HG03280 (cell line): ENCODE results near the gene QRFPR.
"Not testable (repeated sequence)": the region's sequence is repeated elsewhere in the genome, so short reads cannot be mapped to it uniquely, and the experiment has no call there.

Source experiments
- ATAC-seq: cut with Tn5 transposase; IDR thresholded peaks from one replicate; pipeline ENCODE4 v1.9.1; 2021; ENCODE audit warnings: mild to moderate bottlenecking, moderate library complexity; ENCODE audit not compliant: unreplicated experiment

Gene QRFPR

DNA sequence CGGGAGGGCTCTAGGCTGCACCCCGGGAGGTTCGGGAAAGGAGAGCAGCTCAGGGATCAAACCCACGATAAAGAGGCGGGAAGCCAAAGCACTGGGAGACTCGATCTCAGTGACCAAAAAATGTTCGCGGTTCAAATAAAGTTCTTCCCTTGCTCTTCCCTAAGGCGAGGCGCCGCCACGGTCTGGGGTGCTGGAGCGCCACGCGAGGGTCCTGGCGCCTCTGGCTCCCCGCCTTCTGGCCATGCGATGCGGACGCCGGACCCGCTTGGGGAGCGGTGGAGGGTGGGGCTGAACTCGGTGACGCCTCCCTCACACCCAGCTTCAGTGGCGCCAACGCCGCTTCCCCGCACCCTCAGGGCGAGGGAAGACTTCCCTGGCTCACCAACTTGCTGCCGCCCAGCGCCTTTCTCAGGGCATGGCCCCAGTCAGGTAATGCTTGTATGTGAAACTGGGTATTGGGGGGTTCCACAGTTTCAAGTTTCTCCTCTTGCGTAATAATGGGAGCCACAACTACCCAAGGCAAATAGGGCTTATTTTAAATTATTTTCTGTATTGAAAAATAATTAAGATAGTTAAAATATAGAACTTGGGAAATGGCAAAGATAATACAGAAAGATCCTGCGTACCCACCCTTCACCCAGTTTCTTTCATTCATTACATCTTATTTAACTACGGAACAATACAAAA lies at the start of gene QRFPR:
Gene QRFPR, minus strand, starts transcription at position 243 of the 687 bp plus-strand sequence. CDS start 371 bp downstream, outside the sequence.
- ATAC-seq = no peak

DNA sequence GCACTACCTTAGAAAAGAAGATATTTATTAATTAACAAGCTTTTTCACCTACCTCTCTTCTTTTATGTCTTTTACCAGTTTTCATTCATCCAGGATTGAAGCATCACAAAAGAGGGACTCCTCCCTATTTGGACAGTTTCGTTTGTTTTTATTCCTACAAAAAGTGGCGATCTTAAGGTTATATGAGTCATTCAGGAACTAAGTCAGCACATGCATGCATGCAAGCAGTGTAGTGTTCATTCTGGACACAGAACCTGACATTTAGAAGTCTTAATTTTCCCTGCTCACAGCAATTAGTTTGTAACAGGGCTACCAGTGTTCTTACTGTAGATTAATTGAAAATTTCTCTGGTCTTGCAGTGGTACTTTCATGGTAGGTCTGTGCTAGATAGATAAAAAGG lies 47.9 kb upstream of the QRFPR start:
- no peak for ATAC-seq

DNA sequence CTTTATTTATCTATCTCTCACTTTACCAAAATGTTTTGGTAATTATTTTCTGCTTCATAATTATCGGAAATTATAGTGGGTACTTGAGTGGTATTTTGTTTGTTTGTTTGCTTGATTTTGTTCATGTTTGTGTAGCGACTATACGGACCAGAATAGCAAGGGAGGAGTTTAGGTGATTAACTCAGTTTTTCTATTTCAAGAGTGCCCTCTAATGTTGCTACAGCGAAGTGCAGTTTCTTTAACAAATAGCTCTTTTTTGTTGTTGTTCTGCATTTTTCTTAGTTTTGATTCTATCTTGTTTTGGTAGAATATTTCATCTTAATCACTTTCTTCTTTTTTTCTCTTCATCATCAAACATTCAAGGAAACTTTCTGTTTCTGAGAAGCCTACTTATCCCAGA lies 40.8 kb upstream of the QRFPR start:
- no peak for ATAC-seq

DNA sequence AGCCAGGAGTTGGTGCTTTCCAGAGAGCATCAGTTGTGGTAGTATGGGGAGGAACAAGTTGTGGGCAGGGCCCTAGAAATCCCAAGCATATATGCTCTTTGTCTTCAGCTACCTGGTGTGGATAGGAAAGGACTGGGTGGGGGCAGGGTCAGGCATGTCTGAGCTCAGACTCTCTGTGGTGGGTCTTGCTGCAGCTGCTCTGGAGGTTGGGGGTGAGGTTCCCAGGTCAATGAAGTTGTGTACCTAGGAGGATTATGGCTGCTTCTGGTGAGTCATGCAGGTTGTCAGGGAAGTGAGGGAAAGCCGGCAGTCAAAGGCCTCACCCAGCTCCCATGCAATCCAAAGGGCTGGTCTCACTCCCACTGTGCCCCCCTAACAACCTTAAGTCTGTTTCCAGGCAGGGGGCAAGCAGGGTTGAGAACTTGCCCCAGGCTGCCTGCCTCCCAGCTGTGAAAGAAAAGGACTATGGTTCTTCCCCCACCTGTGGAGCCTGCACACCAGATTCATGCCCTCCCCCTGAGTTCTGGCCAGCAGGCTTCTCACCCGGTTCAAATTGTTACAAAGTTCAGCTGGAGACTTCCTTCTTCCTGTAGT lies 30.4 kb upstream of the QRFPR start:
- no peak for ATAC-seq

DNA sequence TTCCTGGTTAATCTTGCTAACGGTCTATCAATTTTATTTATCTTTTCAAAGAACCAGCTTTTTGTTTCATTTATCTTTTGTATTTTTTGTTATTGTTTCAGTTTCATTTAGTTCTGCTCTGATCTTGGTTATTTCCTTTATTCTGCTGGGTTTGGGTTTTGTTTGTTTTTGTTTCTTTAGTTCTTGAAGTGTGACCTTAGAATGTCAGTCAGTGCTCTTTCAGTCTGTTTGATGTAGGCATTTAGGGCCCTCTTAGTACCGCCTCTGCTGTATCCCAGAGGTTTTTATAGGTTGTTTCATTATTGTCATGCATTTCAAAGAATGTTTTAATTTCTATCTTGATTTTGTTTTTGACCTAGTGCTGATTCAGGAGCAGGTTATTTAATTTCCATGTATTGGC lies 27.7 kb upstream of the QRFPR start:
- ATAC-seq = not testable (repeated sequence)

DNA sequence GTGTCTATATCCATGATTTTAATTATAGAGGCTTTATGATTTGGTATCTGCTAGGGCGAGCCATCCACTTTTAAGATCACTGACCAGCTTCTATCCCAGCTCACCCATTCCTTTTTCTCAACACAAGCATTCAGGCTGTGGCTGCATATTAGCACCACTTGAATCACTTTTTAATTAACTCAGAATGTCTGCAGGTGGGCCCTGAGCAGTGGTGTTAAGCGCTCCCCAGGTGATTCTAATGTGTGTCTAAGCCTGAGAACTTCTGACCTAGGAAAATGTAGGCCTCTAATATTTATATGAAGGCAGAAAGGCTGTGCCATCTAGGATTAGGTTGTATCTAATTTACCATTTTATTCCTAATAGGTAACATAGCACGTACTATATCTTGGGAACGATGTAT lies 19.8 kb upstream of the QRFPR start:
- ATAC-seq = no peak

DNA sequence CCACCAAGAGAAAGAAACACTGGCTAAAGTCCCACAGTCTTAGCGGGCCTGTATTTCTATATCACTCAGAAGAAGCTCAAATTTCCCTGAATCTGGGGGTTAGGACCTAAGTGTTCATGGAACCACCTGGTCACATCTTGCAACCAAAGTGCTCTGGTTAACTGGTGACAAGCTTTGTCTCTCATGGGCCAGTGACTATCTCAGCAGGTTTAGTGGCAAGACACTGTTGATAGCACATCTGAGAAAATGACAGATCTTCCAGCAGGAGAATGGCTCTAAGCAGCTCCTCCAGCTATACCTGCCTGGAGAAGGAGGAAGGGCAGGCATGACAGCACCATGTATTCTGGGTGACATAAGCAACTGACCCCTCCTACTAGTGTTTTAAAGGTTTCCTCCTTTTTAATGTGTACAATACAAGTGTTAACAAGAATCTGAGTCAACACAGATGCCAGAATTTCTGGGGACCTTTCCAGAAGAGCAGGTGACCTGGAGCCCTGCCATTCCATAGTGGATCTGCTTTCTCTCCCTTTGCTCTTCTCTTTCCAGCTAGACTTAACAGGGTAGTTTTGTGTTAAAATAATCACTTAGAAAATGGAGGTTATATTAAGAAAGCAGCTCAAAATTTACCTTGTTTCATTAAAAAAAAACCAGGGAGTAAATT lies 17.3 kb upstream of the QRFPR start:
- ATAC-seq = no peak

DNA sequence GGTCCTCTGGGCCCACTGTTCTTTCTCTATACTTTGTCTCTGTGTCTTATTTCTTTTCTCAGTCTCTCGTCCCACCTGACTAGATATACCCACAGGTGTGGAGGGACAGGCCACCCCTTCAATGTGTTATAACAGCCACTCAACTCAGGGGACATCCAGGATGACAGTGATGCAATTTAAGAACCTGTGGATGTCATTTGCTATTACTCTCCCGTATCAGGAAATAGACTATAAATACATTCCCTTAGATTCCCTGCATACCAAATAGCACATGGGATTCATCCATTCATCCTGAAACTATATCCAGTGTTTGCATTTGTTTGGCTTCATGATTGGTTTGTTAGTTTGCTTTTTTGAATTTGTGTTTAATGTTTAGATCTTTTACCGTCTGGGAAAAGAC lies 16.6 kb upstream of the QRFPR start:
- no peak for ATAC-seq

DNA sequence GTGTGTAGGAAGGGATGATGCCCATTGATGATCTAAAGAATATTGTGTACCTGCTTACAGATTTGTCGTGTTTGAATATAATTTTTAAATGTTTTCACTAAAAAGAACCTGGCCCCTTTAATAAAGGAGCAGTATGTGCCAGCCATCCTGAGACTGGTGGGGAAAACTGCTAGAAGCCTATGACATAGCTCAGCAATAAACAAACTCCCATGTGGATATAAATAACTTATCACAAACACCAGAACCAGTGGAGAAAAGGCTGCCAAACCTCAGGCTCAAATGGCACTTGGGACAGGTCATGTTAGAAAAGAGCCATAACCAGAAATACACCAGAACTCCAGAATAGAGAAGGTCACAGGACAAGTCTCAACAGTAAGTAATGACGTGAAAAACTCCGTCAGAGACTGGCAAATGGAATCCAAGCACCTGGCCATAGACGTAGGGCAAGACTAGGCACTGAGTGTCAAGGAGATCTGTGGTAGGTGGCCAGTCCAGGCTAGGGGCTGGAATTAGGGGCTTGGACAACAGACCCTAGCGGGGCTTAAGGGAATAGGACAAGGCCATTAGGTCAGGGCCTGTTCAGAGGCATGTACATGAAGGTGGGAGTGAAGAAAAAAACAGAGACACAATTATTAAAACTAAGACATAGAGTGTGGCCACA lies 11.7 kb upstream of the QRFPR start:
- ATAC-seq = no peak

DNA sequence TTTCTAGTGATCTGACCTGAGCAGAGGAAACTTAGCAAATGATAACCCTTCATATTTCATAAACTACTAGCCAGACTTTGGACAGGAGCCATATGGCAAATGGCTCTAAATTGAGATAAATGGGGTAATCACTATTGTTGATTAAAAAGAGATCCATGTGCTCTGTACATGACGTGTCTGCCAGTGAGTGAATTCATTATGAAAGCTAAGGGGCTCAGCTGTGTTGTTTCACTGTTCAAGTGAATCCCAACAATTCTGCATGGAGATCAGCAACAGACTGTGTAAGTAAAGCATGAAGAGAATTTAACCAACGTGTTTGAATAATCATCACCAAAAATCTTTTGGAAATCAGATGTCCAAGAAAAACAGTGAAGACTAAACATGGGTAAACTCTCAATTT lies 9.5 kb upstream of the QRFPR start:
- no peak for ATAC-seq

DNA sequence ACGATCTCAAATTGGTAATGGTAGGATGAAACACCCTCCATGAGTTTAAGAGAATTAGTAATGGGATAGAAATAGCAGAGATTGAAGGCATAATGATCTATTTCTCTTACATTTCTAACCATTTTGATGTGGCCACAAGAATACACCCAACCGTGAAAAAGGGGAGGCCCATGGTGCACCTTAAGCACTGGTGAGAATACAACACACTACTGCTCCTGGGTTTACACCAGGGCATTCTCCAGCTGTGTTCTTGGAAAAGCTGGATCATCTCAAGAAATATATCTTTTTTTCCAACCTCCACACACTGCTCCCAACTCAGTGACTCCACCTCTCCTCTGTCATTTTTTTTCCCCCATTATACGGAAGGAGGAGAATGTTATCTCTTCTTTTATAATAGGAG lies 1.5 kb downstream of the QRFPR start:
- no peak for ATAC-seq

DNA sequence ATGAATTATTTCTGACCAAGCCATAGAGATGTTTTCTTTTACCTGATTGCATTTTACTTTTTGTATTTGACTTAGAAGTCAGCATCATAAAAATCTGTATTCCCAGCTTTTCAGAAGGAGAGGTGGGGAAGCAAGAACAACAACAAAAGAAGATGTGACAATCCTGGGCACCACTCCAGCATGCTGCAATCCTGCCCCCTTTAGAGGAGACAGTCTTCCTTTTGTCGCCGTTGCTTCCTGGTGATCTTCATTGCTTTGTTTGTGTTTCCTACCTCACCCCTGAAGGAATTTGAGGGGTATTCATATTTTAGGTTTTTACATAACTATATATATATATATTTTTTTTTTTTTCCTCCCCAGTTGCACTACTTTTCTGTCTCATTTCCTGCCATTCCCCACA lies 3.7 kb downstream of the QRFPR start:
- no peak for ATAC-seq

DNA sequence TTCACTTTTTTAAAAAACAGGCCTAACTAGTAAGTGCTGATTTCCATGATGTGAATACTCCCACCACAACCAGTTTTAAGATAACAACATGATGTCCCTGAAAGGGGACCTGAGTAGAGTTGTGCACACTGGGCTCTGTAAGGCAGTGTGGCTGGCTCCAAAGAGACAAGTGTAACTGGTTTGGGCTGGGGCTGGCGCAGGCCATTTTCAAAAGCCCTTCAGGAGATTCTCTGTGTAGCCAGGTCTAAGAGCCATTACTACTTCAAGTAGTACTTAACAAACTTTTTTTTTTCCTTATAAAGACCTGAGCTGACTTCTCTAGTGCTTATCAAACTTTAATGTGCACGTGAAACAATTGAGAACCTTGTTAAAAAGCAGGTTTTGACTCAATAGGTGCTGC lies 4.3 kb downstream of the QRFPR start:
- ATAC-seq = no peak

DNA sequence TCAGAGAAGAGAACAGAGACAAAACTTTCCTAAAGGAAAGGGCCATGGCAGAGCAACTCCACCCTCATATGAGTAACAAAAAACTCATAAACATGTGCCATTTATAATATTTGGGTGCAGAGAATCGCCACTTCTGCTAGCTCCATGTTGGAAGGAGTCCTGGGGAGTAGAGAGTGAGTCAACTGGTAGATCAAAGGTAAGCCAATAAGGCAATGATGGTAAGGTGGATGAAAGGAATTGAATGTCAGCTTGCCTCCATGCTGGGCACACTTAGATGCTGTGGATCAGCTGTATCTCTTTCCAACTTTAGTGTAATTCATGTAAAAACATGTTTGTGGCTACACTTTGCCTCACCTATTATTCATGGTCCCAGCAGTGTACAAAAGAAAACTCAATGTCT lies 4.7 kb downstream of the QRFPR start:
- ATAC-seq = no peak

DNA sequence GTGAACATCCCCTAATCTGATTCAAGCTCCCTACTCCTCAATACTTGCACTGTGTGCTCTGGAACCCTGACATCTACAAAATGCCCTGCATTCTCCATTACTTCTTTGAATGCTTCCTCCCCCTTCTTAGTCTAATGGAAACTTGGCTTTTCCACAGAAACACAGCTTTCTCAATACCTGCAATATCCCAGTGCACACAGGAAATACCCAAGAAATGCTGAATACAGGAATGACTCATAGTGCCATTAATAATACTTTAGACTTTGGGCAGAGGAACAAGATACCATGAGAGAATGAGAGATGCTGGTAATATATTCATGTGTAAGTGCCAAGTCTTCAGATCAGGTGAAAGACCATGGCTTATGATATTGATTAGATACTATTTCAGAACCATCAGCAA lies 5.6 kb downstream of the QRFPR start:
- no peak for ATAC-seq

DNA sequence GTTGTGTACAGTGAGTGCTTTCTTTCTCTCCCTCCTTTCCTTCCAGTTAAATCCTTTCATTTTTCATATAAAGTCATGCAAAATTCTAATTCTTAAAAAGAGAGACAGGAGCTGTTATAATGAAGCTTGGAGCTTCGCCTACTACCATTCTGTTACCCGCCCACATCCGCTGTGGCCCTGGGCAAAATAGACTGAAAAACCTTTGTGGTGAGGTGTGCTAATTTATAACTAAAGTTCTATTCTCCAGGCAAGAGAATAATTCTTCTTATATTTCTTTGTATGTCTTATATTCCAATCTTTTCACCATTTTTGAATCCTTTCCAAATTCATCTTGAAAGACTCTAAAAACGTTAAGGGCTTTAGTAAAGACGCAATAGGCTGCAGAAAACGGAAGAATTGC lies 7.0 kb downstream of the QRFPR start:
- ATAC-seq = no peak

DNA sequence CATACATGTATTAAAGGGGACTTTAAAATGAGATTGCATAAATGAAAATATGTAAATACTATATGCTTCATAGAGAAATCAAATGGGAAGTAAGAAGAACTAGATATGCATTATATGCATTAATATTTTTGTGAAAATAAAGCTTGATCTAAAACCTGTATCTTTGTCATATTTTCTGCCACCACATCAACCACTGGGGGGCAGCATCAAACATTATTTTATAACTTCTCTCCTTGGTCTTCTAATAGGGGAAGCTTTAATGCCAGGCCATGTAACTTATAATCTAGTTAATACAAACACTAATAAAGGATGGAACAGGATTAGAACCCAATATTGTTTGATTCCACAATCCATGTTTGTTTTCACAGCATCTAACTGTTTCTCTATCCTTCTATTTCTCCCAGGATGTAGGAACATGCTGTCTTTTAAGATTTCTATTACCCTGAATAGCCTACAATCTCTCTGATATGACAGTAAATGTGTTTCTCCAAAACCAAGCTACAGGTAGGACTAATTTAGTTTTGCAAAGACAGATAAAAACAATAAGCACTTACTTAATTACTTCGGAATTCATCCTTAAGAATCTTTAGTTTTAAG lies 10.0 kb downstream of the QRFPR start:
- peak; percentile 49 for ATAC-seq

DNA sequence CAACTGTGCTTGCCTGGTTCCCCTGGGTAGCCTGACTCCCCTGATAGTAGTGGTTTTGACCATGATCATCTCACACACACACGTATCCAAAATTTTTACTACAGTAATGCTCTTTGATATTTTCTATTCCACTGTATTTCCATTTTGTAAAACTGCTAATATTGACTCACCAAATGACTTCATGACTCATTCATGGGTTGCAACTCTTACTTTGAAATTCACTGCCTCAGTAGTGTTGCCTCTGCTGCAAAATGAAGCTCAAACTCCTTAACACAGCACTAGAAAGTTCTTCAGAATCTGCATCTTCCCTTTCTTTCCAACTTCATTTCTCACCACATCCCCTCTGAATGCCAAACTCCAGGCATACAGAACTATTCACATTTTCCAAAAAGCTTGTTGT lies 20.3 kb downstream of the QRFPR start:
- no peak for ATAC-seq

DNA sequence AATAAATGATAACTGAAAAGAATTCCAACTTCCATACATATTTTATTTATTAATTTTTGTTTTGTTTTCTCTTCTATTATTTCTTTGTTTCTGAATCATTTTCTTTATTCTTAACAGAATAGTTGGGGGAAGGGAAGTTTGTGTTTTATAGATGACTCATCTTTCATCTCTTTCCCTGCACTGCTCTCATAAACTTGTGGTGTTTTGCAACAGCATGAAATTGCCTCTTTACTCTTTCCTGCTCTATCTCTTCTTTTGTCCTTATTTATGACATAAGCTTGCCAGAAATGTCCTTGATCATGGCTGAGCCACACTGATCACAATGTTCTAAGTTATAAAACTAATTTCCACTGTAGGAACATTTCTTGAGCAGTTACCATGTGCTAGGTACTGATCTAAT lies 22.3 kb downstream of the QRFPR start:
- ATAC-seq = no peak

DNA sequence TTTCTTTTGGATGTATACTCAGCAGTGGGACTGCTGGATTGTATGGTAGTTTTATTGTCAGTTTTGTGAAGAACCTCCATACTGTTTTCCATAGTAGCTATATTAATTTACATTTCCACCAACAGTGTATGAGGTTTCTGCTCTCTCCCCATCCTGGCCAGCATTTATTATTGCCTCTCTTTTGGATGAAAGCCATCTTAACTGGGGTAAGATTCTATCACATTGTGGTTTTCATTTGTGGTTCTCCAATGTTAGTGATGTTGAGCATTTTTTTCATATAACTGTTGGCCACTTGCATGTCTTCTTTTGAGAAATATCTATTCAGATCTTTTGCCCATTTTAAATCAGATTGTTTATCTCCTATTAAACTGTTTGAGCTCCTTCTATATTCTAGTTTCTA lies 27.6 kb downstream of the QRFPR start:
- no peak for ATAC-seq

DNA sequence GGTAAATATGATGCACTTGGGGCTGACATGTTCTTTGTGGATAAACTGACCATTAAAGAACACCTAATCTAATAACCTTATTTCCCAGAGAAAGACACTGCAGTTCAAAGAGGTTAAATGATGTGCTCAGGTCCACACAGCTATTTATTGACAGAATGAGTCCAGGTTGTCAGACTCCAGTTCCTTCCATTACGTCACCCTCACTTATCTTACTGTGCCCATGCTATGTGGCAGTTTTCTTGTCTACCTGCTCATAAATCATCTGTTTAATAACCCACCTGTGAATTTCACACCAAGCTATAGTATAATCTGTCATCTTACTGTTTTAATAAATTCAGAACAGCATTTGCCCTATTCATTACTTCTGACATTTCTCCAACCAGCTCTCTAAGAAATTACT lies 36.7 kb downstream of the QRFPR start:
- no peak for ATAC-seq

DNA sequence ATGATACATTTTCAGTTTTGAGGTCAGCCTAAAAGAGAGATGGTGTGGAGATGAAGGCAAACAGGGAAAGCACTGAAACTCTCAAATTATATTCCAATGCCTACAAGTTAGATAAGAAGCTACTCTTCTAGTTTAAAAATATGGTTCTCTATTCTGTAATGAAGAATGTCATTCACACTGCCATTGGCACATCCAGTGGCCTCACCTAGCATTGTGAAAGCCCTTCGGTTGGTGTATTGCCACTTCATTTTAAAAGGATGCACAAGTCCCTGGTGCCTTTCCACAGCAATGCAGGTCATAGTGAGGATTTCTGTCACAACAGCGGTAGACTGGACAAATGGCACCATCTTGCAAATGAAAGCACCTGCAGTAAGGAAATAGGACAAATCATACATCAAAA lies 40.6 kb downstream of the QRFPR start:
- ATAC-seq = no peak
